ENCODE measurements around the gene LRRC47.

- no peak for TF ChIP-seq POLR2AphosphoS5 (IDR thresholded peaks at IDR 0.05; ENCODE audit: borderline replicate concordance, low read depth, low read length)
- no peak for TF ChIP-seq EZH2 (IDR thresholded peaks at IDR 0.05)
These were observed 28.4 kb upstream of the LRRC47 start for GRCh38 chr1:3824650-3825049.
